ENCODE data around the gene ZMYM3. TPM values are rescaled to one million over a fixed set of nuclear protein-coding genes. Genes with fewer than 3 reads are reported as not detected.
"Not testable (repeated sequence)": the region's sequence is repeated elsewhere in the genome, so short reads cannot be mapped to it uniquely, and the experiment has no call there.

ZMYM3 gene
- 19.7 and 23.2 TPM in 2 replicates for total RNA-seq (2014; rRNA removed; shearing (Covaris generic))

DNA sequence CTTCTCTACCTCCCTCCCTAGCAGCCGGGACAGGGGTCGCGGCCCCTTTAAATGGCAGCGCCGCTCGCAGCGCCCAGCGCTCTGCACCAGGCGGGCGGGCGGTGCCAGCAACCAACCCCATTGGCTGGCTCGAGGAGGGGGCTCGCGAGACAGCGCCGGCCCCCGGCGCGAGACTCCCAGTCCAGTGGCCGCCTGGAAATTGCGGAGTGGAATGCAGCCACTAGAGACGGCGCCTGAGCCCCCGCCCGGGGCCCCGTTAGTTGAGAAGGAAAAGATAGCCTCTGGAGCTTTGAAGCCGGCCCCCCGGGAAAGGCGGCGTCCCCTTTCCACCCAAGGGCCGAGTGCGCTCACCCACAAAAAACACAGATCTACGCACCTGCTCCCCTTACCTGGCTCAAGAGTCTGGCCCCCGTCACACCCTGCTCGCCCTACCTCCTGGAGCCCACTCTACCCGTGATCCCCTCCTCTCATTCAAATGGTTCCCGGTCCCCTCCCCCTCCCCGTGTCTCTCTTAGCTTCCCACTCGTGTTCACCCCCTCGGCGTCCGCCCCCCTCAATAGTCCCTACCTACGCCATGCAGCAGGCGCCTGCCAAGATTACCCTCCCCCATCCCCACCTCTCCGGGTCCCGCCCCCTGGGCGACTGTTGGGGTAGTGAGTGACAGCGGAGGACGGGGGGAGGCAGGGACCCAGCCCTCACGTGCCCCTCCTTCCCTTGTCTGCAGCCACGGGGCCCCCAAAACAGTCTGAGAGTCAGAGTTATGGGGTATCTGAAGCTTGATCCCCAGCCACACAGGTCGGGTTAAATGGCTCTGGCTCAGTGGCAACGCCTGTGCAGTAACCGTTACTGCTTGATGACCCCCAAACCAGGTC, at the start of gene ZMYM3:
ZMYM3 (minus strand) TSS at position 49 of the 872 bp plus-strand sequence. CDS start 885 bp downstream, outside the sequence.
- DNase-seq (ENCODE audit: low read depth): peak; percentile 88

GRCh38 chrX:71302461-71303213, 48.7 kb upstream of the ZMYM3 start:
- DNase-seq (ENCODE audit: low read depth): peak; percentile 31

- peak; percentile 76 for DNase-seq (ENCODE audit: low read depth)
Measured at GRCh38 chrX:71301195-71301924, 47.4 kb upstream of the ZMYM3 start, which contains the start of gene ITGB1BP2. ITGB1BP2 (plus strand) TSS chrX:71301750; CDS start chrX:71301807, 57 bp downstream.

- not testable (repeated sequence) for DNase-seq (ENCODE audit: low read depth)
Measured at GRCh38 chrX:71300495-71300894, 46.6 kb upstream of the ZMYM3 start.

- not testable (repeated sequence) for DNase-seq (ENCODE audit: low read depth)
Measured at GRCh38 chrX:71300064-71300463, 46.1 kb upstream of the ZMYM3 start.

DNA sequence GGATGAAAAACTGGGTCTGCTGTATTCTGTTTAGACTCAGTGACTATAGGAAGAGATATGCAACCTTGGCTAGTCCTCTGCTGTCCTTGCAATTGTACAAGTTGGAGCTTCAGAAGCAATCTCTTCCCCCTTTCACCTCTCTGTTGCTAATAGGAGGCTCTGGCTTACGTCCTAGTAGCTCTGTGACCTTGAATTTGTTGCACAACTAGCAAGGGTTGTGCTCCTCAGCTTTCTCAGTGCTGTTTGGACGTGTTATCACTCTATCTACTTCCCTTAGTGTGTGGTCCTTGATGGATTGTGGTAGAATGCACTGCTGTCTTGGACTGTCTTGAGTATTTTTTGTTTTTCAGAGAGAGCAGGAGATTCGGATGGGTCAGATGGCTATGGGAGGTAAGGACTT, 44.2 kb upstream of the ZMYM3 start:
- DNase-seq (ENCODE audit: low read depth): no peak

GRCh38 chrX:71296806-71297205, 42.9 kb upstream of the ZMYM3 start:
- DNase-seq (ENCODE audit: low read depth): no peak

DNA sequence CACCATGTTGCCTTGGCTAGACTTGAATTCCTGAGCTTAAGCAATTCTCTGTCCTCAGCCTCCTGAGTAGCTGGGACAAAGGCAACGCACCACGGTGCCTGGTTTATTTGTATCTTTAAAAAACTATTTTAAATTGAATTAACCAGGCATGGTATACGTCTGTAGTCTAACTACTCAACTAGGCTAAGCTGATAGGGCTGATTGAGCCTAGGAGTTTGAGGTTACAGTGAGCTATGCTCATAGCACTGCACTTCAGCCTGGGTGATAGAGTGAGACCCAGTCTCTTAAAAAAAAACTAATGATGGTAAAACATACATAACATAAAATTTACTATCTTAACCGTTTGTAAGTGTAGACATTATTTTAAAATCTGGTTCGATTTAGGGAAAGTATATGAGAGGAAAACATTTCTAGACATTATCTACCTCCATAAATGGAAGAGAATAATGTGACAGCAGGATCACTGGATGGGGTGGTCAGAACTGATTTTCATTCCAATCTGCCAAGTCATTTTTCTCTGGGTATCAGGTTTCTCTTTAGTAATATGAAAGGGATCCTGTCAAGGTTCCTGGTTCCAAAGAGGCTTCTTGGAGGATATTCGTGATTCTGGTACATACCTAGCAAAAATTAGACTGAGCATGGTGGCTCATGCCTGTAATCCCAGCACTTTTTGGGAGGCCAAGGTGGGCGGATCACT, 38.9 kb upstream of the ZMYM3 start:
- peak; percentile 57 for DNase-seq (ENCODE audit: low read depth)

GRCh38 chrX:71291381-71291780, 37.4 kb upstream of the ZMYM3 start:
- DNase-seq (ENCODE audit: low read depth): no peak

DNA sequence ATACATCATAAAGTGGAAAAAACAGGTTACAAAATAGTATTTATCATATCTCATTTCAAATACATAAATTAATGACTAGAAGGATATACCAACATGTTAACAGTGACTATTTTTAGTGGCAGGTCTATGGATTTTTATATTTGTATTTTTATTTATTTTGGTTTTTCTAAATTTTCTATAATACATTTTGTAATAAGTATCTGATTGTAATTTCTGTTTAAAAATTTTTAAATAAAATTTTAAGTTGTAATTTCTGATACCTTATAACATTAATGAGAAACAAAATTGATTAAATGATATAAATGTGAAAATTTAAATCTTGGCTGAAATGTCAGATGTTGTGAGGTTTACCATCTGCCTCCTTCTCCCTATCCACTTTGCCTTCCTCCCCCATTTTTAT, 32.0 kb upstream of the ZMYM3 start:
- no peak for DNase-seq (ENCODE audit: low read depth)

- peak; percentile 100 for DNase-seq (ENCODE audit: low read depth)
Measured at GRCh38 chrX:71283403-71284143, 29.6 kb upstream of the ZMYM3 start, which contains the start of gene NONO. NONO (plus strand) TSS chrX:71283635; CDS start chrX:71290638, 7,003 bp downstream.

- DNase-seq (ENCODE audit: low read depth): peak; percentile 67
Measured at GRCh38 chrX:71282514-71283402, 28.8 kb upstream of the ZMYM3 start.

- DNase-seq (ENCODE audit: low read depth): not testable (repeated sequence)
Measured at GRCh38 chrX:71281300-71281699, 27.4 kb upstream of the ZMYM3 start.

DNA sequence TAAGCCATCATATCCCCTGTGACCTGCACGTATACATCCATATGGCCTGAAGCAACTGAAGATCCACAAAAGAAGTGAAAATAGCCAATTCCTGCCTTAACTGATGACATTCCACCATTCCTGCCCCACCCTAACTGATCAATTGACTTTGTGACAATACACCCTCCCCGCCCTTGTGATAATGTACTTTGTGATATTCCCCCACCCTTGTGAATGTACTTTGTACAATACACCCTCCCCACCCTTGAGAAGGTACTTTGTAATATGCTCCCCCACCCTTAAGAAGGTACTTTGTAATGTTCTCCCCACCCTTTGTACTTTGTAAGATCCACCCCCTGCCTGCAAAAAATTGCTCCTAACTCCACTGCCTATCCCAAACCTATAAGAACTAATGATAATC, 18.4 kb upstream of the ZMYM3 start:
- not testable (repeated sequence) for DNase-seq (ENCODE audit: low read depth)

DNA sequence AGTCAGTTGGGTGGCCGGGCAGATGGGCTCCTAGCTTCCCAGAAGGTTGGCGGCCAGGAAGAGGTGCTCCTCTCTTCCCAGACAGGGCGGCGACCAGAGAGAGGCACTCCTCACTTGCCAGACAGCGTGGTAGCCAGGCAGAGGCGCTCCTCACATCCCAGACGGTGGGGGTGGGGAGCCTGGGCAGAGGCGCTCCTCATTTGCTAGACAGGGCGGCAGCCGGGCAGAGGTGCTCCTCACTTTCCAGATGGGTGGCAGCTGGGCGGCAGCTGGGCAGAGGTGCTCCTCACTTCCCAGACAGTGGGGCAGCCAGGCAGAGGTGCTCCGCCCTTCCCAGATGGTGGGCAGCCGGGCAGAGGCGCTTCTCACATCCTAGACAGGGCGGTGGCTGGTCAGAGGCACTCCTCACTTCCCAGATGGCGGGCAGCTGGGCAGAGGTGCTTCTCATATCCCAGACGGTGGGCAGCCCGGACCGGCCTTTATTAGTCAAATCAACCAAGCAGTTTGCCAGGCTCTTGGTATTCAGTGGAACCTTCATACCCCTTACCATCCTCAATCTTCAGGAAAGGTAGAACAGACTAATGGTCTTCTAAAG, 16.0 kb upstream of the ZMYM3 start:
- no peak for DNase-seq (ENCODE audit: low read depth)

- not testable (repeated sequence) for DNase-seq (ENCODE audit: low read depth)
Measured at GRCh38 chrX:71268624-71269023, 14.7 kb upstream of the ZMYM3 start.

DNA sequence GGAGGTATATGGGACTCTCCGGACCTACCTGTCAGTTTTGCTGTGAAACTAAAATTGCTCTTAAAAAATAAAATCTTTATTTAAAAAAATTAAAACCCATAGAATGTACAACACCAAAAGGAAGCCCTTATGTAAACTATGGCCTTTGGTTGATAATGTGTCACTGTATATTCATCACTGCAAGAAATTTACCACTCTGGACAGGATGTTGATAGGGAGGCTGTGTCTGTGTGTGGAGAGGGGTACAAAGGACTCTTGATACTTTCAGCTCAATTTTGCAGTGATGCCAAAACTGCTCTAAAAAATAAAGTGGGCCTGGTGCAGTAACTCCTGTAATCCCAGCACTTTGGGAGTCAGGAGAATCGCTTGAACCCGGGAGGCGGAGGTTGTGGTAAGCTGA, 2.9 kb upstream of the ZMYM3 start:
- no peak for DNase-seq (ENCODE audit: low read depth)

DNA sequence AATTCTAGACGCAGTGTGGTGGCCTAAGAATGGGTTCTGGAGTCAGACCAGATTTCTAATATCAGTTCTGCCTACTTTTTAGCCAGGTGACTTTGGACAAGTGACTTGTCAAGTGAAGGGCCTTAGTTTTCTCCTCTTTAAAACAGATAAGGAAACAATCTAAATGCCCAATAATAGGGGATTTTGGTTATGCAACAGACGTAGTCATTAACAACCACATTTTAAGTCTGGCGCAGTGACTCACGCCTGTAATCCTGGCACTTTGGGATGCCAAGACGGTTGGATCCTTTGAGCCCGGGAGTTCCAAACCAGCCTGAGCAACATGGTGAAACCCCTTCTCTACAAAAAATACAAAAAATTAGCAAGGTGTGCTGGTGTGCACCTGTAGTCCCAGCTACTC, 2.1 kb upstream of the ZMYM3 start:
- peak; percentile 45 for DNase-seq (ENCODE audit: low read depth)

Data from RPMI7951 (cell line).